ENCODE results near the gene KDM5A. TPM values are rescaled to one million over a fixed set of nuclear protein-coding genes. Genes with fewer than 3 reads are reported as not detected.

KDM5A gene
- total and polyA plus RNA-seq, 2 experiments from 2014 or later, result 47.1 to 48.3 TPM

- Histone ChIP-seq H3K4me2 (no peak overlapping the region), H3K36me3 (ENCODE audit: insufficient read depth) (no peaks in the 10 kb centered on the region), H3K27me3 (ENCODE audit: insufficient read depth) (no peaks in the 10 kb centered on the region), H3F3A (replicated peaks; ENCODE audit: low read depth) (no peaks in the 10 kb centered on the region), H3K27ac (ENCODE audit: low read depth) (no peak overlapping the region), H3K4me1 (ENCODE audit: insufficient read depth) (no peaks in the 10 kb centered on the region), H4K20me1 (replicated peaks; ENCODE audit: insufficient read depth) (no peaks in the 10 kb centered on the region), H3K79me2 (replicated peaks; ENCODE audit: insufficient read depth) (no peaks in the 10 kb centered on the region), H3K9me2 (ENCODE audit: insufficient read depth) (0 out of 2 replicates have a peak, but pooled peaks cover 8% of the 10 kb centered on the region), H2AFZ (no peak overlapping the region), H3K4me3 (no peak overlapping the region)
- TF ChIP-seq ZNF331 (CRISPR knock-in tag; IDR thresholded peaks at IDR 0.05; ENCODE audit: low read depth) (no peak), REST (IDR thresholded peaks at IDR 0.05; ENCODE audit: unreplicated experiment) (no peak), JUNB (IDR thresholded peaks at IDR 0.05; ENCODE audit: unreplicated experiment) (no peak), NANOG (IDR thresholded peaks at IDR 0.05; ENCODE audit: borderline replicate concordance) (no peak), EZH2phosphoT487 (IDR thresholded peaks at IDR 0.05; ENCODE audit: unreplicated experiment) (no peak)
- H3K27ac Mint-ChIP-seq, result no peak overlapping the region
- no peaks in the 10 kb centered on the region for H3K9me3 Mint-ChIP-seq
- DNase-seq (ENCODE audit: low spot score) (no peak), ATAC-seq (no peak)
- no peaks in the 10 kb centered on the region for H3K4me1 Mint-ChIP-seq
- H3K36me3 Mint-ChIP-seq (ENCODE audit: low read depth), result no peaks in the 10 kb centered on the region
- H3K27me3 Mint-ChIP-seq (ENCODE audit: insufficient read depth, low read depth, poor library complexity), result peaks cover 4% of the 10 kb centered on the region
- H3K4me3 Mint-ChIP-seq, result no peak overlapping the region
Measured at GRCh38 chr12:271161-271560, 118.0 kb downstream of the KDM5A start.

- no peak overlapping the region for H3K27ac ChIP-seq (ENCODE audit: low read depth)
- no peak overlapping the region for H3K27ac Mint-ChIP-seq
- no peak; the same call in 2 of the 3 replicates for ATAC-seq
- no peak for TF ChIP-seq ZNF331 (CRISPR knock-in tag; IDR thresholded peaks at IDR 0.05; ENCODE audit: low read depth)
- TF ChIP-seq ZNF462 (CRISPR knock-in tag; IDR thresholded peaks at IDR 0.05), result no peak
- no peak for TF ChIP-seq NANOG (IDR thresholded peaks at IDR 0.05; ENCODE audit: borderline replicate concordance)
- no peak for TF ChIP-seq CREB1 (CRISPR knock-in tag; IDR thresholded peaks at IDR 0.05; ENCODE audit: low read depth)
- no peak for TF ChIP-seq EZH2phosphoT487 (IDR thresholded peaks at IDR 0.05; ENCODE audit: unreplicated experiment)
- TF ChIP-seq JUNB (IDR thresholded peaks at IDR 0.05; ENCODE audit: unreplicated experiment), result no peak
- TF ChIP-seq STAT1 (IDR thresholded peaks at IDR 0.05; ENCODE audit: unreplicated experiment), result no peak
- TF ChIP-seq POLR2AphosphoS5 (IDR thresholded peaks at IDR 0.05; ENCODE audit: low read depth), result no peak
- no peak for TF ChIP-seq ZNF114 (CRISPR knock-in tag; IDR thresholded peaks at IDR 0.05)
Measured at GRCh38 chr12:269191-269590, 119.9 kb downstream of the KDM5A start.

More at GRCh38 chr12:269191-269590, 119.9 kb downstream of the KDM5A start:
- Histone ChIP-seq H3K36me3 (ENCODE audit: insufficient read depth) (no peaks in the 10 kb centered on the region), H3K79me2 (replicated peaks; ENCODE audit: insufficient read depth) (no peaks in the 10 kb centered on the region), H3K4me3 (no peak overlapping the region), H3F3A (replicated peaks; ENCODE audit: low read depth) (no peaks in the 10 kb centered on the region), H2AFZ (no peak overlapping the region), H3K27me3 (ENCODE audit: insufficient read depth) (no peaks in the 10 kb centered on the region), H3K4me2 (no peak overlapping the region), H3K4me1 (ENCODE audit: insufficient read depth) (no peaks in the 10 kb centered on the region), H3K9me2 (ENCODE audit: insufficient read depth) (no peaks in the 10 kb centered on the region), H4K20me1 (replicated peaks; ENCODE audit: insufficient read depth) (no peaks in the 10 kb centered on the region)
- Mint-ChIP-seq H3K9me3 (no peaks in the 10 kb centered on the region), H3K4me1 (no peaks in the 10 kb centered on the region), H3K36me3 (ENCODE audit: low read depth) (no peaks in the 10 kb centered on the region), H3K27me3 (ENCODE audit: insufficient read depth, low read depth, poor library complexity) (peaks cover 4% of the 10 kb centered on the region), H3K4me3 (no peak overlapping the region)
- no peak for DNase-seq (ENCODE audit: low spot score)
